Prostate gland (tissue), 2 donors: ENCODE measurements around the gene POSTN. TPM values are rescaled to one million over a fixed set of nuclear protein-coding genes. Genes with fewer than 3 reads are reported as not detected.

Experiments used
- DNase-seq: peaks from one replicate; pipeline ENCODE4 v3.0.0-alpha.2; 2019; ENCODE audit warnings: low spot score
- H3K27ac ChIP-seq, 2 donors: fragments of 200-600 bp; sonication (generic); 2 replicates each; pipeline ENCODE4 v1.5.1; 2017 to 2019
- H3K27me3 ChIP-seq: fragments of 200-600 bp; sonication (generic); replicated peaks from 2 replicates; pipeline ENCODE4 v1.5.1; 2019; ENCODE audit not compliant: insufficient read depth
- H3K36me3 ChIP-seq, 2 donors: fragments of 200-600 bp; sonication (generic); 1 replicate in 1 of 2; 2 replicates in 1 of 2; pipeline versions ENCODE4 v1.5.1 to v1.8.1; 2017 to 2019
- H3K4me1 ChIP-seq: fragments of 200-600 bp; sonication (generic); replicated peaks from 2 replicates; pipeline ENCODE4 v1.5.1; 2019
- H3K4me3 ChIP-seq, 2 donors: fragments of 200-600 bp; sonication (generic); 2 replicates each; pipeline ENCODE4 v1.5.1; 2017 to 2019
- H3K9me3 ChIP-seq: fragments of 200-600 bp; sonication (generic); 2 replicates; pipeline ENCODE4 v1.5.1; 2017
- POLR2A ChIP-seq: fragments of 450-650 bp; IDR thresholded peaks from one replicate; pipeline ENCODE4 v1.6.1; 2016; ENCODE audit warnings: antibody characterized with exemption, mild to moderate bottlenecking
- POLR2AphosphoS5 ChIP-seq: sonication (generic); formaldehyde crosslinking; IDR thresholded peaks from one replicate; pipeline ENCODE4 v1.6.1; 2017; ENCODE audit warnings: antibody characterized with exemption
- WGBS: methylation state at CpG from one replicate; pipeline ENCODE4 v1.1.5; 2018; 5-methylcytosine and 5-hydroxymethylcytosine counted together
- intact Hi-C: fragments of 100-400 bp; cut with DNase I; formaldehyde crosslinking; loops from one replicate; pipeline ENCODE4 v1.14.2; 2022
- total RNA-seq, 2 donors: library from RNA; depleted of rRNA; stranded (reverse); fragments of >200 nt; gene quantifications; one replicate each; pipeline ENCODE4 v1.1.0, GENCODE V29; 2016
- TF ChIP-seq, protein P1 (sequence below), 4 experiments: fragments of 200-600 bp in 2 of 4; fragments of 450-650 bp in 2 of 4; sonication (generic) in 2 of 4; IDR thresholded peaks; 1 replicate in 3 of 4; 2 replicates in 1 of 4; pipeline ENCODE4 v1.5.1; 2016 to 2019; ENCODE audit warnings: antibody characterized with exemption in 4 of 4, mild to moderate bottlenecking in 2 of 4, moderate library complexity in 2 of 4

POSTN gene, protein sequence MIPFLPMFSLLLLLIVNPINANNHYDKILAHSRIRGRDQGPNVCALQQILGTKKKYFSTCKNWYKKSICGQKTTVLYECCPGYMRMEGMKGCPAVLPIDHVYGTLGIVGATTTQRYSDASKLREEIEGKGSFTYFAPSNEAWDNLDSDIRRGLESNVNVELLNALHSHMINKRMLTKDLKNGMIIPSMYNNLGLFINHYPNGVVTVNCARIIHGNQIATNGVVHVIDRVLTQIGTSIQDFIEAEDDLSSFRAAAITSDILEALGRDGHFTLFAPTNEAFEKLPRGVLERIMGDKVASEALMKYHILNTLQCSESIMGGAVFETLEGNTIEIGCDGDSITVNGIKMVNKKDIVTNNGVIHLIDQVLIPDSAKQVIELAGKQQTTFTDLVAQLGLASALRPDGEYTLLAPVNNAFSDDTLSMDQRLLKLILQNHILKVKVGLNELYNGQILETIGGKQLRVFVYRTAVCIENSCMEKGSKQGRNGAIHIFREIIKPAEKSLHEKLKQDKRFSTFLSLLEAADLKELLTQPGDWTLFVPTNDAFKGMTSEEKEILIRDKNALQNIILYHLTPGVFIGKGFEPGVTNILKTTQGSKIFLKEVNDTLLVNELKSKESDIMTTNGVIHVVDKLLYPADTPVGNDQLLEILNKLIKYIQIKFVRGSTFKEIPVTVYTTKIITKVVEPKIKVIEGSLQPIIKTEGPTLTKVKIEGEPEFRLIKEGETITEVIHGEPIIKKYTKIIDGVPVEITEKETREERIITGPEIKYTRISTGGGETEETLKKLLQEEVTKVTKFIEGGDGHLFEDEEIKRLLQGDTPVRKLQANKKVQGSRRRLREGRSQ
- 10 to 100 TPM in 1 of 2 donors, 1 to 10 TPM in 1; 8.5 to 28.3 TPM for total RNA-seq

DNA sequence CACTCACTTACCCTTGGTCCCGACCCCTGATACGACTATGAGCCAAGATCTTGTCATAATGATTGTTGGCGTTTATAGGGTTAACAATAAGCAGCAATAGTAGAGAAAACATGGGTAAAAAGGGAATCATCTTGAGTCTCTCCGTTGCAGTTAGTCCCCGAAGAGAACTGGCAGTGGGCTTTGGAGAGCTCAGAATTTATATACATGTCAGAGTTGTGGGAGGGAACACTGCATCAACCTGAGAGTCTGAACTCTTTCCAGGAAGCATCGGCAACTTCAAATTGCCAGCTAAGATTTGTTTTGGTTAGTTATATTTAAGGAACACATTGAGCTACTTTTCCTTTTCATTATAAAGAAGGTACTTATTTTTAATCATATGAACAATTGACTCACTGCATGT, at the start of gene POSTN:
Gene POSTN, minus strand, starts transcription at position 172 of the 400 bp plus-strand sequence. Its CDS starts 42 bp downstream, at position 130.
- TF ChIP-seq POLR2AphosphoS5 (no peak), POLR2A (no peak)
- TF ChIP-seq, protein P1, sequence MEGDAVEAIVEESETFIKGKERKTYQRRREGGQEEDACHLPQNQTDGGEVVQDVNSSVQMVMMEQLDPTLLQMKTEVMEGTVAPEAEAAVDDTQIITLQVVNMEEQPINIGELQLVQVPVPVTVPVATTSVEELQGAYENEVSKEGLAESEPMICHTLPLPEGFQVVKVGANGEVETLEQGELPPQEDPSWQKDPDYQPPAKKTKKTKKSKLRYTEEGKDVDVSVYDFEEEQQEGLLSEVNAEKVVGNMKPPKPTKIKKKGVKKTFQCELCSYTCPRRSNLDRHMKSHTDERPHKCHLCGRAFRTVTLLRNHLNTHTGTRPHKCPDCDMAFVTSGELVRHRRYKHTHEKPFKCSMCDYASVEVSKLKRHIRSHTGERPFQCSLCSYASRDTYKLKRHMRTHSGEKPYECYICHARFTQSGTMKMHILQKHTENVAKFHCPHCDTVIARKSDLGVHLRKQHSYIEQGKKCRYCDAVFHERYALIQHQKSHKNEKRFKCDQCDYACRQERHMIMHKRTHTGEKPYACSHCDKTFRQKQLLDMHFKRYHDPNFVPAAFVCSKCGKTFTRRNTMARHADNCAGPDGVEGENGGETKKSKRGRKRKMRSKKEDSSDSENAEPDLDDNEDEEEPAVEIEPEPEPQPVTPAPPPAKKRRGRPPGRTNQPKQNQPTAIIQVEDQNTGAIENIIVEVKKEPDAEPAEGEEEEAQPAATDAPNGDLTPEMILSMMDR (IDR thresholded peaks at IDR 0.05), result no peak
- DNase-seq, result no peak

GRCh38 chr13:37647031-37647650, 48.6 kb upstream of the POSTN start:
- intact Hi-C loops, result no loop called here
- no peak overlapping the region for H3K4me3 ChIP-seq
- no peaks in the 10 kb centered on the region for H3K27me3 ChIP-seq
- H3K9me3 ChIP-seq, result no peaks in the 10 kb centered on the region
- WGBS, result 30% methylated on average over 5 of the region's 5 CpGs
- no peak for DNase-seq
- H3K27ac ChIP-seq, result no peak overlapping the region
- TF ChIP-seq POLR2AphosphoS5, result no peak
- TF ChIP-seq, protein P1 (IDR thresholded peaks at IDR 0.05), result no peak
- no peak for TF ChIP-seq POLR2A
- H3K4me1 ChIP-seq, result no peaks in the 10 kb centered on the region
- H3K36me3 ChIP-seq, result no peaks in the 10 kb centered on the region

More for the DNA sequence above, at the start of gene POSTN:
- no peaks in the 10 kb centered on the region for H3K27me3 ChIP-seq
- no peaks in the 10 kb centered on the region for H3K4me1 ChIP-seq
- WGBS, result 10% methylated on average over 6 of the region's 6 CpGs
- no peak within 1 kb of the TSS for H3K4me3 ChIP-seq
- no peaks in the 10 kb centered on the region for H3K9me3 ChIP-seq
- intact Hi-C loops, result no loop called here
- H3K27ac ChIP-seq, result no peak within 1 kb of the TSS
- H3K36me3 ChIP-seq, result no peaks in the 10 kb centered on the region

- WGBS, result 35% methylated on average over 3 of the region's 3 CpGs
These were observed 48.0 kb upstream of the POSTN start for GRCh38 chr13:37646531-37646930.

DNA sequence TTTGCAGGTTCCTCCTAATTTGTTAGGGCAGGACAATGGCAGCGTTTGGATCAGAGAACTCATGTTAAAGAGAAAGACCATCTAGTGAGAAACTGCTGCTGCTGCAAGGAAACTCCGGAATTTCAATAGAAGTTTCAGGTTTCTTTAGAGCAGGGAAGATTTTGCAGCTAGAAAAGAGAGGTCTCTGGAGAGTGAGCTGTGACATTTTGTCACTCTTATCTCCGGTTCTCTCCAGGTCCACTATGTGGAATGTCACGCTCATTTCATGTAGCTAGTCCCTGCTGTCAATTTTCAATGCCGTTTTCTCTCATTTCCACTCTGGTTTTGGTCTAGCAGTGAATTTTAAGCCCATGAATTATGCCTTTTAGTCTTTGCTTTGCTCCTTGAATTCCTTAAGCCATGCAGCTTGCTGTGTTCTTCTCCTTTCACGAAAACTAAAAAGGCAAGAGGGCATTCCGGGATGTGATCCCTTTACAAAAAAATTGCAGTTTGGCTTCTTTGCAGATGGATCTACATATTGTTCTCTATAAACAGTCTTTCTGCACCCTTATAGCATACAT, 46.7 kb upstream of the POSTN start:
- no peaks in the 10 kb centered on the region for H3K27me3 ChIP-seq
- TF ChIP-seq POLR2A (no peak), POLR2AphosphoS5 (no peak)
- TF ChIP-seq, protein P1 (IDR thresholded peaks at IDR 0.05), result no peak
- no peaks in the 10 kb centered on the region for H3K36me3 ChIP-seq
- H3K4me1 ChIP-seq, result no peaks in the 10 kb centered on the region
- H3K4me3 ChIP-seq, result no peak overlapping the region
- 50% methylated on average over 7 of the region's 7 CpGs for WGBS
- no peaks in the 10 kb centered on the region for H3K9me3 ChIP-seq
- intact Hi-C loops, result no loop called here
- no peak overlapping the region for H3K27ac ChIP-seq
- no peak for DNase-seq

More at GRCh38 chr13:37646531-37646930, 48.0 kb upstream of the POSTN start:
- Histone ChIP-seq H3K4me1 (no peaks in the 10 kb centered on the region), H3K36me3 (no peaks in the 10 kb centered on the region), H3K27me3 (no peaks in the 10 kb centered on the region), H3K4me3 (no peak overlapping the region), H3K27ac (no peak overlapping the region), H3K9me3 (no peaks in the 10 kb centered on the region)
- DNase-seq, result no peak
- intact Hi-C loops, result no loop called here
- no peak for TF ChIP-seq POLR2AphosphoS5
- TF ChIP-seq POLR2A, result no peak
- TF ChIP-seq, protein P1 (IDR thresholded peaks at IDR 0.05), result no peak
